HG02981 (cell line): ENCODE results near the gene KRT17.
"Not testable (repeated sequence)": the region's sequence is repeated elsewhere in the genome, so short reads cannot be mapped to it uniquely, and the experiment has no call there.

ENCODE experiments used
- ATAC-seq: cut with Tn5 transposase; IDR thresholded peaks from one replicate; pipeline ENCODE4 v1.9.1; 2021; ENCODE audit warnings: mild to moderate bottlenecking, moderate library complexity; ENCODE audit not compliant: unreplicated experiment

KRT17 gene

DNA sequence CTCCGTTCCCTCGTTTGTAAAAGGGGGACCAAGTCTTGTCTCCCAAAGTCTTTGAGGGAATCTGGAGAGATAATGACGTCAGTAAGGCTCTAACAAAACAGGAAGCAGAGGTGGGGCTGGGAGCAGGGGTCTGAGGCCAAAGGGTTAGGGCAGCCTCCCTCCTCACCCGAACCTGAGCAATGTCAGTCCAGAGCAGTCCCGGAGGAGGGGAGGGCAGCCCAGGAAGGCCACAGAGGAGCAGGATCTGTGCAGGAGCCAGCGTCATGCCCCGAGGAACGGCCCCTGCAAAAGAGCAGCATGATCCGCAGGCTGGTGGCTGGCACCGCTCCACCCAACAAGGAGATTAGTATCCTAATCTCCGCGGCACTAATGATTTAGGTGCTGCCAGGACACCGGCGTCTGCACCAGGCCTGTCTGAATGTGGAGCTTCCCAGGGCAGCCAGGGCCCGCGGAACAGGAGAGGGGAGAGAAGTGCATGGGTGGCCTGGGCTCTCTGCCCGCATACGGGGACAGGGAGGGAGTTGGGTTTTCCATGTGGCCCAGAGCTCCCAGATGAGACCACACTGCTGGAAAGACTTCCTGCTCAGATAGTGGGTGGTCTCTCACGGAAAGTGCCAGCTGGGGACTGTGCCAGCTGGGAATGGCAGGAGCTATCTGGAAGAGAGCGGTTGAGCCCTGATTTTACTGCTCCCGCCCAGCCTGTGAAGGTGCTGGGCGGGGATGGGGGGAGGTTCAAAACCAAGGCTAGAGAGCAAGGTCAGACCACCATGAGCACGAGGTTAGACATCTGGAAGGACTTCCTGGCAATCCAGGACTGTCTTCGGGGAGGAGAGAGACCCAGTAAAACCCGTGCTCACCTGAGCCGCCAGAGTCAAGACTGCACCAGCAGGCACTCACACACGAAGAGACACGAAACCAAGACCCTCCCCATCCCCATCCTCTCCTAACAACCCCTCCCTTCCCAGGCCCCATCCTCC lies 11.0 kb upstream of the KRT17 start:
- ATAC-seq, result no peak

DNA sequence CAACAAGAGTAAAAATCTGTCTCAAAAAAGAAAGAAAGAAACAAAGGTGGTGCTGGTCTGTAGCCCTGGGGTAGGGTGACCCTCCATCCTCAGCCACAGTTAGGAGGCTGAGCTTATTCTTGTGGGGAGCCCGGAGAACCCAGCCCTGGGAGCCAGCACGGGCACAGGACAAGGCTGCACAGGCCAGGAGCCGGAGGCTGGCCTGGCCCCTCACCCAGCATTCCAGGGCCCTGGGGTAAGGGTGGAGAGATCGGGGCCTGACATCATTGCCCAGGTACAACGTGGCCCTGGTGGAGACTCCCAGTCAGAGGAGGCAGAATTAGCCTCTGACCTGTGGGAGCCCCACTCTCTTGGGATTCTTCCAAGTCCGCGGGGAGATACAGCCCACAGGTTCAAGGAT lies 10.3 kb upstream of the KRT17 start:
- ATAC-seq, result no peak

DNA sequence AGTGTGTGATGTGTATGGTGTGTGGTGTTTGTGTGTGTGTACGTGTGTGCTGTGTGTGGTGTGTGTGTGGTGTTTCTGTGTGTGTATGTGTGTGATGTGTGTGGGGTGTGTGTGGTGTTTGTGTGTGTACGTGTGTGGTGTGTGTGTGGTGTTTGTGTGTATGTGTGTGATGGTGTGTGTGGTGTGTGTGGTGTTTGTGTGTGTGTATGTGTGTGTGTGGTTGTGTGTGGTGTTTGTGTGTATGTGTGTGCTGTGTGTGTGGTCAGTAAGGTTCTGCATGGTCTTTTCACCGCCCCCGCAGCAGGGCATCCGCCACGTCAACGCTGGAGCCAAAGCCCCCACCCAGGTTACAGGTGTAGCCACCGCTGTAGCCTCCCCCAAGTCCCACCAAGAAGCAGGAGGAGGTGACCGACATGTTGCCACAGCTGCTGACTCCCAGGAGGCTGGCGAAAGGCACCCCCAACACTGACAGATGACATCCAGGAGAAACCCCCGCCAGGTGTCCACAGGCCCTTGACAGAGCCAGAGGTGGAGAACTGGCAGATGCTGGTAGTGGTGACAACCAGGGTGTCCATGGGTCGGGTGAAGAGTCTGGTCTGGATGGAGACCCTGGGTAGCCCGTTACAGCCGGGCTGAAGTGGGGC lies 9.3 kb upstream of the KRT17 start:
- ATAC-seq, result no peak

DNA sequence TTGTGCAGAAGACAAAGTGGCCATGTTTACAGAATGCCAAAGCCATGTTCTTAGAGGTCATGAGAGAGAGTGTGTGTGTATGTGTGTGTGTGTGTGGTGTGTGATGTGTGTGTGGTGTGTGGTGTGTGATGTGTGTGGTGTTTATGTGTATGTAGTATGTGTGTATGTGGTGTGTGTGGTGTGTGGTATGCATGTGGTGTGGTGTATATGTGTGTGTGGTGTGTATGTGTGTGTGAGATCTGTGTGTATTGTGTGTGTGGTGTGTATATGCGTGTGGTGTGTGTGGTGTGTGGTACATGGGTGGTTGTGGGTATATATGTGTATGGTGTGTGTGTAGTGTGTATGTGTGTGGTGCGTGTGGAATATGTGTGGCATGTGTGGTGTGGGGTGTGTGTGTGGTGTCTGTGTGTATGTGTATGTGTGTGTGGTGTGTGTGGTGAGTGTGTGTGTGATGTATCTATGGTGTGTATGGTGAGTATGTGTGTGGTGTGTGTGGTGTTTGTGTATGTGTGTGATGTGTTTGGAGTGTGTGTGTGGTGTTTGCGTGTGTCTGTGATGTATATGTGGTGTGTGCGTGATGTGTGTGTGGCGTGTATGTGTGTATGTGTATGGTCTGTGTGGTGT lies 8.2 kb upstream of the KRT17 start:
- ATAC-seq, result no peak

DNA sequence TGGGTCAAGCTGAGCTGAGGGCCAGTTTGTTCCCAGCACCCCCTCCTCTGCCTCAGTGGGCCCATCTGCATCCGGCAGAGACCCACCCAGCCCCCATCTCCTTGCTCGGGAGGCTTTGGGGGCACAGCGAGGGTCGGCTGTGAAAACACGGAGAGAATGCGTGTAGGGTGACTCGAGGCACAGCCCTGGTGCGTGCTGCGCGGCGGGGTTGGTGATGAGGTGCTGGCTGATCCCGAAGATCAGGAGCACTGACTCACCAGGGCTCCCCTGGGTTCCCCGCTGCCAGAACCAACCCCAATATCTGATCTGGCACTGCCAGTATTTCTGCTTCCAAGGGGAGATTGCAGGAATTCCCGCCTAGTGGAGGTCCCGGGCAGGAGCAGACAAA lies 7.5 kb upstream of the KRT17 start:
- ATAC-seq, result no peak

DNA sequence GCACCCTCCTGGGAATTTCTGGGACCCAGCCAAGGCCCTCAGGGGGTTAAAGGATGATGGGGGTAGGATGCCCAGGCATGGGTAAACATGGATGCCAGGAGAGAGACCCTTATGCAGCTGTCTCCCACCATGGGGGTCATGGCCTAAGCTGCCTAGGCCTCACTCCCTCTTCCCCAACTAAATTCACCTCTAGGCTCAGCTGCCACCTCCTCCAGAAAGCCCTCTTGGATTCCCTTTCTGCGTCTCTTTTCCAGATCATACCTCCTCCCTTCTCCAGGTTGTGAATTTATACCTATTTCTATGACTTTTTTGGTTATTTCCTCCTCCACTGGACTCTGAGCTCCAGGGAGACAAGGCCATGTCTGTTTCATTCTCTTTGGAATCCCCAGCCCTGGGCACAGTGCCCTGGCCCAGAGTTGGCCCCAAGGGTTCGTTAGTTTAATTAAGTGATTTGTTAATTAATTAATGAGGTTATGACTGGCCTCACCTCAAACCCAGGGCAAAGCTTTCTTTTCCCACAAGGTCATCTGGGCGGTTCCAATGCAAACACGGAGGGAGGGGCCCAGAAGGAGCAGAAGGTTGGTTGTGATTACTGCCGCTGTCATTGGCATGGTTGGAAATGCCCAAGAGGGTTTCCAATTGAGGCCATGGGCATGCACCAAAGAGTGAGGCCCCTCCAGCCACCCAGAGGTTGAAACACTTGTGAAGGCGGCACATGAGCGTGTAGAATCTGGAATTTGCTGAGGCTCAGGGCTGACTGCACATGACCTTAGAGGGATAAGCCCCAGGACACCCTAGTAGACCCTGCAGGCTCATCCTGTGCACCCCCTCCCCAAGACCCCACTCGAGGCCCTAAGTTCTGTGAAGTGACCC lies 6.9 kb upstream of the KRT17 start:
- ATAC-seq, result no peak

DNA sequence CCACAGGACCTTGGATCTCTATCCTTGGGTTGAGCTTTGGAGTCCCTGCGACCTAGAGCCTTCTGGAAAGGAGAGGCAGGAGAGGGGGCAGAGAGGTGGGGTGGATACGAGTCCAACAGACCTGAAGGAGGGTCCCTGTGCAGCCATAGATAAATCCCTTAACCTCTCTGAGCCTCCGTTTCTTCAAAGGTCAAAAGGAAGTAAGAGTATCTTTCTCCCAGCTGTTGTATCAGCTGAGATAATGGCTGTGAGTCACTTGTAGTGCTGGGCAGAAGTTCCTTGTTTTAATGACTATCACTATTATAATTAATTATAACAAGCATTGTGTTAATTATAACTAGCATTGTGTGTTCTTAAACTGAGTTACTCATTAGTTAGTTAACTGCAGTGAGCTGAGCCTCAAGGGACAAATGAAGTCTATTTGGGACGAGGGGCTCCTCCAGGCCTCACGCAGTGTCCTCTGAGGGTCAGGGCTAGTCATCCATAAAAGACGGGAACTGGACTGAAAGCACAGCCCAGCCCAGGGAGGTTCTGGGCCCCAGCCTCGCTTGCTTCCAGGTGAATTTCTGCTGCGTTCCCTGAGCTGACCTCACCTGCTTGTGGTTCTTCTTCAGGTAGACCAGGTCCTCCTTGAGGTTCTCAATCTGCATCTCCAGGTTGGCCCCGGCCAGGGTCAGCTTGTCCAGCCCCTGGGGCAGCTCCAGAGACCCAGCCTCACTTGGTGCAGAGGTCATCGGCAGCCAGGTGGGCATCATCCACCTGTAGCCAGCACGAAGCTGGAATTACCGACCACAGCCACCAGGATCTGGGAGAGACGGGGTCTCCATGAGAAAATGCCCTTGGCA lies 5.7 kb upstream of the KRT17 start:
- ATAC-seq, result no peak

DNA sequence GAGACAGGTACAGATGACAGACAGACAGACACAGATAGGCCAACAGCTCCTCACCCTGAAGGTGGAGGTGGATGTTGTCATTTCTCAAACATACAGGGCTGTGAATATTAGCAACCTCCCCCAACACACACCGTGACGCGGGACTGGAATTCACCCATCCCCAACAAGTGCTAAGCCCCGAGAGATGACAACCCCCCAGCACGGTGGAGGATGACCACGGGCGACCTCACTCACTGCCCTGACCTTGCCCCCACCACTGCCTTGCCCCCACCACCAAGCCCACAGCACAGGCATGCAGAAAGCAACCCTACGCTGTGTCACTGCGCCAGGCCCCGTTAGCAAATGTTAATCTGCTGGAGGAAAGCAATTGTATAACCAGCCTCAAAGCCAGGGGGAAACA lies 4.9 kb upstream of the KRT17 start:
- ATAC-seq, result no peak

DNA sequence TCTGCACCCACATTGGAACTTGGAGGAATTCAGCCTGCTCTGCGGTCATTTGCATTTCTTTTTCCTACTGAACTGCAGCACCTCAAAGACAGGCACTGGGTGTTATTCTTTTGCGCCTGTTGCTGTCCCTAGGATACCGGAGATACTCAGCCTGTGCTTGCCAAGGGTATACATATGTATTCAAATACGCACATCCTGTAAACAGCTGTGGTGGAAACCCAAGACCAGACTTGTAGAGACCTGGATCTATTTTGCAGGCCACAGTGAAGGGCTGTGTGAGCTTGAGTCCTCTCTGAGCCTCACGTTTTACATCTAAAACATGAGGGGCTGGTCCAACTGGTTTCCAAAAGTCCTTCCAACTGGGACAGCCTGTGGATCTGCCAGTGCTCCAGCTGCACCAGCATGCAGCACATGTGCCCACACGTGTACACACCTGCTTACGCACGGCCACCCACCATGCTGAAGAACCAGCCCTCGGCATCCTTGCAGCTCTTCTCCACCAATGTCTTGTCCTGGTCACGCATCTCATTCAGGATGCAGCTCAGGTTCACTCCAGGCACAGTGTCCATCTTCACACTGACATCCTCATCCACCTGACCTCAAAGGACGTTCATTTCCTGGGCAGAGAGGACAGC lies 4.4 kb upstream of the KRT17 start:
- ATAC-seq, result not testable (repeated sequence)

DNA sequence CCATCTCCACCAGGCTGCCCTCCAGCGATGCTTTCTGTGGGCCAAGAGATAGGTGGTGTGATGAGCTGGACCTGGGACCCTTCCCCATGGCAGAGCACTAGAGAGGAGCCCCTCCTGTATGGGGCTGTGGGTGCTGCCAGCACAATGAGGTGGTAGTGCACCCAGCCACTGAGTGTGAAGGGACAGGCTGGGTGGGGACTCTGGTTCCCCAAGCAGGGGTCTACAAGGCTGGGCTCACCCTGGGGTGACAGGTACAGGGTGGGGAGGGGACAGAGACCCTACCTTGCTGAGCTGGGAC lies 3.6 kb upstream of the KRT17 start:
- ATAC-seq, result not testable (repeated sequence)

DNA sequence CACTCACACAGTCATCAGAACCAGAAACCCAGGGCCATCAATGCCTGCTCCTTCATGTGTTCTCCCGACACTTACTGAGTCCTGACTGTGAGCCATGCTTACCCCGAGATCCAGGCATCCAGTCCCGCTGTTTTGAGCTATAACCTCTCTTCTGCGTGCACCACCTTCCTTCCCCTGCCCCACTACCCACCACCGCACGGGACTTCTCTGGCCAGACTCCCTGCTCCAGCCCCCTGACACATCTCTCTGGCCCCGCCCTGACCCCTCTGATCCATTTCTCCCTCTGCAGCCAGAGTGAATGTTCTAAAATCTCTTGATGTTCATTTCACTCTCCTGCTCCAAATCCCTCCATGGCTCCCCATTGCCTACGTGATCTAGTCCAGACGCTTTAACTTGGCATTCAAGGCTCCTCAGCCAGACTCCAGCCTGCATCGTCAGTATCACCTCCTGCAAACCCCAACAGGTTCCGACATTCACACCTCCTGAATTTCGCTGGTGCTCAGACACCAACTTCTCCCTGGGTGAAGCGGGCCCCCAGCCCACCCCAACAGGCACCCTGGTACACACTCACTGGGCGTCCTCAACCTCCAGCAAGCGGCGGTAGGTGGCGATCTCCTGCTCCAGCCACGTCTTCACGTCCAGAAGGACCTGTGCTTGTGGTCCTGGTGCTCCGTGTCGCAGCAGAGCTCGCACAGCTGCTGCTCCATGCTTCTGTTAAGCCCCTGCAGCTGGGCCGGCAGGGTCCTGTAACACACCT lies 3.1 kb upstream of the KRT17 start:
- no peak for ATAC-seq

DNA sequence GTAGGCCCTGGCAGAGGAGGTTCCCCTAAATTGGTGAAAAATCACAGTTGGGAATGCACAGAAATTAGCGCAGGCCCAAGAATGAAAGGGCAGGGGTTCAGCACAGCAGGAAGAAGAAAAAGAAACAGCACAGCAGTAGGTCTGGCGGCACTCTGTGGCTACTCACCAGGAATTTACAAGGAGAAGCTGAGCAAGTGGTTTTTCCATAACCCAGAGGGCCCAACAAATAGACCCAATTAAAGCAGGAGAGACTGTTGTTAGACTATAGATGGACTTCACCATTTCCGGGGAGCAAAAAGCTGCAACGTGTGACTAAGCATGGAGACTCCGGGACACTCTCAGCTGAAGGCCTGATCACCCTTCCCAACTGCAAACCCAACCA lies 2.5 kb upstream of the KRT17 start:
- not testable (repeated sequence) for ATAC-seq

DNA sequence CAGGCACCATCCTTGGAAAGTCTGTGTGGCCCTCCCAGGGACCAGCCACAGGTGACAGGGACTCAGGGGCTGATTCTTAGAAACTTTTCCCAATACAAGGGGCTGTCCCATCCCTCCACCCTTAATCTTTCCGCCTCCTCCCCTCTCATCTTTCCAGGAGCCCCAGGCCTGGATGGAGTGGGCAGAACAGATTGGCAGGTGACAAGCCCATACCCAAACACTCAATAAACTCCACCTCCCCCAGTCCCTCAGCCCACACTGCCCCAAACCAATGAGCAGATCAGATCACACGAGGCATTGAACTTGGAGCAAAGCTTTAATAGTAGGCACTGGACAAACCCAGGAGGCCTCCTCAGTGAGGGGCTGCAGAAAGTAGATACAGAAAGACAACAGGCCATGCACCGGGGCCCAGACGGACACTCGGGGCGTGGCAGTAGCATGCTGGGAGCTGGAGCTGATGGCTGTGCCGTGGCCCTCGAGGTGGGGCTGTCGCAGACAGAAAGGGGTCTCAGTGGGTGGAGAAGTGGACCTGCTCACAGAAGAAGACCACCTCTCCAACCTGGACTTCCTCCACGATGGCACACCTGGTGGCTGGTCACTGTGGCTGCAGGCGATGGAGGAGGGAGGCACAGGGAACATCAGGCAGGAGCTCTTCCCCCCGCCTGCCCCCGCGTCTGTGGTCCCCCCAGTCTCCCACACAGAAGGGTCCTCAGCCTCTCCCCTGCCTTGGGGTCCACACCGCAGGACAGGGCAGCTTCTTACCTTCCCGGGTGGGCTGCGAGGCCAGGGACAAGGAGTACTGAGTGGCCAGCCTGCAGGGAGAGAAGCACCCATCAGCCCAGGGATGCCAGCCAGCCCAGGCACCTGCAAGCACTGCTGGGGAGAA lies 1.9 kb upstream of the KRT17 start:
- not testable (repeated sequence) for ATAC-seq

DNA sequence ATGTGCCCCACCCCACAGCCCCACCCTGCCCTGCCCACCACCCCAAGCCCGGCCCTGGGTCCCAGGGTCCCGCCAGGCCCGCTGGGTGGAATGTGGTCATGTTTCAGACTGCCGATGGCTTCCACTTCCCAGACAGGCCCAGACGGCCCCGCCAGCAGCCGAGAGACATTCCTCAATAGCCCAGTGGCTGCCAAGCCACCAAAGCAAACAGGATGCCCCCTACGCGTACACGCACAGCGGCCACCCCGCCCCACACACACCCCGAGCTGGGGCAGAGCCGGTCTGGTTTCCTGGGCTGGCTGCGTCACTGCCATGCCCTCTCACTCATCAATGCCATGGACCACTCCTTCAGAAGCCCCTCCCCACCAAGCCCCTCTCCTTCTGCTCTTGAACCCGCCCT lies 1.2 kb upstream of the KRT17 start:
- no peak for ATAC-seq

DNA sequence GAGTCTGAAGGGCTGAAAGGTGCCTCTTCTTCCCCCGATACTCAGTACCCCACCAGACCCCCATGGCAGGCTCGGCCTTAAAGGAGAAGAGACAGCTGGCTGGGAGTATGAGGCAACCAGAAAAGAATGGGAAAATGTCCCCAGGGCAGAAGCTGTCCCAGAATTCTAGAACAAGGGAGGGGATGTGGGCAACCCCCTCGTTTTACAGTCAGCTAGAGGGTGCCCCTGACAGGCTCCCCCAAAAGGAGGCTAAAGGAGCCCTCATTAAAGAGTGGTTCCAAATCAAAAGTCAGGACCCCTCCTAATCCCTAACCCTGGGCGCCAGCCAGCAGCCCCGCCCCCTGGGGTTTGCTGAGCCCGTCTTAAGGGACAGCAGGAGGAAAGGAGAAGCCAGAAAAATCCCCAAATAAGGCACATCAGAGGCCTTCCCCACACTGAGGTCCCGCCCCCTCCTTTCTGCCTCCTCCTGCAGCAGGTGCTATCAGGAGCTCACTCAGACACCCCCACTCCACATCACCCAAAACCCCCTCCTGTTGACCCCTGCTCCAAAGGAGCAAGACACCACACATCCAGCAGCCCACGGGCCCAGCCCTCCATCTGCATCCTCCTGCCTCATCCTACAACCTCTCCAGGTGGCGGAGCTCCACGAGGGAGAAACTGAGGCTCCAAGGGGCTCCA lies 1.1 kb downstream of the KRT17 start:
- ATAC-seq, result not testable (repeated sequence)

DNA sequence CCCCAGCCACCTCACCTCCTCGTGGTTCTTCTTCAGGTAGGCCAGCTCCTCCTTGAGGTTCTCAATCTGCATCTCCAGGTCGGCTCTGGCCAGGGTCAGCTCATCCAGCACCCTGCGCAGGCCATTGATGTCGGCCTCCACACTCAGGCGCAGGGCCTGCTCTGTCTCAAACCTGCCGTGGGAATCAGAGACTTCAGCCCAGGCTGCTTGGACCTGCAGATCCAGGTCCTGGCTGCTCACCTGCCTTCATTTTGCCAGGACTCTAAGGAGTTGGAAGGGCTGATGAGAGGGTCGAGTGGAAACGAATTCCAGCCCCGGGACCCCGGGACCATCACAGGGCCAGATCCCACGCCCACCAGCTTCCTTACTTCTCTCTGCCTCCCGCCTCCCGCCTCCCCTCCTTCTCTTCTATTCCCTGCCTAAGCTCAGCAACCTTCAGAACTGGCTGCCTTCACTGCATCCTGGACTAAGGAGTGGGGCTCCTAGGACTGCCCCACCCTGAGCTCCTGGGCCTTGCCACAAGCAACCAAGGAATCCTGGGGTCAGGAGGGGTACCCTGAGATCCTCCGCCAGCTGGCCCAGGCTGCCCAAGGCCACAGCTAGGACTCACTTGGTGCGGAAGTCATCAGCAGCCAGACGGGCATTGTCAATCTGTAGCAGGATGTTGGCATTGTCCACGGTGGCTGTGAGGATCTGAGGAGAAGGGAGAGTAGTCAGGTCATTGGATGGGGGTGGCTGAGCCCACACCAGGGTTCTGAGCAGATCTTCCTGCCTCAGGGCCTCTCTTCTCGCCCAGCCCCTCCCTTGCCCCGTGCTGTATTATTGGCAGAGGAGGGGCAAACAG lies 1.8 kb downstream of the KRT17 start:
- ATAC-seq, result not testable (repeated sequence)

DNA sequence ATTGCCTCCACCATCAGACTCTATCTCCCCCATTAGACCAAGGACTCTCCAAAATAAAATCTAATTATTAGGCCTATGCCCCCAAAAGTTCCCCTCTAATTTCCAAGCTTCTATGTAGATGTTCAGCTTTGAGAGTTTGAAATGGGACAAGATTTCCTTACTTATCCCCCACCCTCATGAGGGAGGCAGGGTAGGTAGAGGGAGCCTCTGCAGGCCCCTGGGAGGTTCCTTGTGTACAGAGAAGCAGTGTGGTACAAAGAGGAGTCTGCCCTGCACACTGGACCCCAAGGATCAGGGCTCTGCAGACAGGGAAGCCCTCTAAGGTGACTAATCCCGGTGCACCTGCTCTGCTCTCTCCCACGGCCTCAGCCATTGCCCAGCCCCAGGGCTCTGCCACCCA lies 2.5 kb downstream of the KRT17 start:
- no peak for ATAC-seq
